Amniotic epithelial cell (primary cell): ENCODE results near the gene CD160.
"Not testable (repeated sequence)": the region's sequence is repeated elsewhere in the genome, so short reads cannot be mapped to it uniquely, and the experiment has no call there.

Experiments used
- DNase-seq: peaks from one replicate; pipeline ENCODE4 v3.0.0-alpha.2; 2010; ENCODE audit warnings: low read depth

The CD160 gene

GRCh38 chr1:145710291-145711027 lies 8.8 kb upstream of the CD160 start:
- no peak for DNase-seq

- no peak for DNase-seq
These were observed 8.1 kb upstream of the CD160 start for GRCh38 chr1:145711213-145711651.

GRCh38 chr1:145714524-145715111 lies 4.7 kb upstream of the CD160 start:
- DNase-seq, result no peak

- DNase-seq, result no peak
These were observed 2.5 kb upstream of the CD160 start for GRCh38 chr1:145716641-145717345.

- no peak for DNase-seq
These were observed 1.5 kb upstream of the CD160 start for GRCh38 chr1:145717833-145718232.

GRCh38 chr1:145718465-145718864 lies 834 bp upstream of the CD160 start:
- not testable (repeated sequence) for DNase-seq

GRCh38 chr1:145720556-145720877 lies 1.2 kb downstream of the CD160 start:
- peak; percentile 57 for DNase-seq

GRCh38 chr1:145720878-145721671 lies 1.8 kb downstream of the CD160 start:
- DNase-seq, result peak; percentile 22

- DNase-seq, result not testable (repeated sequence)
These were observed 6.9 kb downstream of the CD160 start for GRCh38 chr1:145726193-145726592.

- no peak for DNase-seq
These were observed 9.9 kb downstream of the CD160 start for GRCh38 chr1:145729196-145729595.

- no peak for DNase-seq
These were observed 10.6 kb downstream of the CD160 start for GRCh38 chr1:145729666-145730436.

GRCh38 chr1:145730467-145730866 lies 11.2 kb downstream of the CD160 start:
- DNase-seq, result no peak

GRCh38 chr1:145730900-145731299 lies 11.6 kb downstream of the CD160 start:
- no peak for DNase-seq

GRCh38 chr1:145736191-145736590 lies 16.9 kb downstream of the CD160 start:
- DNase-seq, result no peak

GRCh38 chr1:145740269-145740668 lies 21.0 kb downstream of the CD160 start:
- peak; percentile 85 for DNase-seq

GRCh38 chr1:145747398-145748247 lies 28.3 kb downstream of the CD160 start:
- no peak for DNase-seq

- no peak for DNase-seq
These were observed 31.1 kb downstream of the CD160 start for GRCh38 chr1:145750426-145750825.

- DNase-seq, result peak; percentile 80
These were observed 32.3 kb downstream of the CD160 start for GRCh38 chr1:145751491-145752037.

- DNase-seq, result no peak
These were observed 38.1 kb downstream of the CD160 start for GRCh38 chr1:145757420-145757819.

GRCh38 chr1:145758116-145758515 lies 38.8 kb downstream of the CD160 start:
- DNase-seq, result no peak
